Right atrium auricular region (tissue), 2 donors: ENCODE measurements around the gene ULK4. TPM values are rescaled to one million over a fixed set of nuclear protein-coding genes. Genes with fewer than 3 reads are reported as not detected.

ENCODE experiments used
- DNase-seq: peaks from one replicate; pipeline ENCODE4 v3.0.0-alpha.2; 2019; ENCODE audit warnings: low spot score
- H3K27ac ChIP-seq, 2 donors: fragments of 200-600 bp; sonication (generic); 1 replicate in 1 of 2; 2 replicates in 1 of 2; pipeline ENCODE4 v1.5.1; 2016 to 2019
- H3K27me3 ChIP-seq, 2 donors: fragments of 200-600 bp; sonication (generic); one replicate each; pipeline versions ENCODE4 v1.5.1 to v1.6.0; 2017 to 2019
- H3K36me3 ChIP-seq: fragments of 200-600 bp; sonication (generic); one replicate; pipeline ENCODE4 v1.5.1; 2016
- H3K4me1 ChIP-seq, 2 donors: fragments of 200-600 bp; sonication (generic); one replicate each; pipeline versions ENCODE4 v1.5.1 to v1.6.0; 2017 to 2019
- H3K4me3 ChIP-seq, 2 donors: fragments of 200-600 bp; sonication (generic); 1 replicate in 1 of 2; 2 replicates in 1 of 2; pipeline ENCODE4 v1.5.1; 2017 to 2019; ENCODE audit warnings: mild to moderate bottlenecking in 1 of 2, moderate library complexity in 1 of 2
- H3K9me3 ChIP-seq, 2 donors: fragments of 200-600 bp; sonication (generic); one replicate each; pipeline ENCODE4 v1.5.1; 2019
- total RNA-seq, 2 donors: library from RNA; depleted of rRNA; stranded (reverse); fragments of >200 nt; gene quantifications; one replicate each; pipeline ENCODE4 v1.1.0, GENCODE V29; 2016
- TF ChIP-seq, protein P1 (sequence below), 2 donors: fragments of 200-600 bp; sonication (generic); IDR thresholded peaks; one replicate each; pipeline ENCODE4 v1.5.1; 2019; ENCODE audit warnings: antibody characterized with exemption in 2 of 2

ULK4 gene
- total RNA-seq, 2 donors from 2014 or later: 7.1 to 10.1 TPM

GRCh38 chr3:41301548-41301947, 660.4 kb downstream of the ULK4 start:
- TF ChIP-seq, protein P1, sequence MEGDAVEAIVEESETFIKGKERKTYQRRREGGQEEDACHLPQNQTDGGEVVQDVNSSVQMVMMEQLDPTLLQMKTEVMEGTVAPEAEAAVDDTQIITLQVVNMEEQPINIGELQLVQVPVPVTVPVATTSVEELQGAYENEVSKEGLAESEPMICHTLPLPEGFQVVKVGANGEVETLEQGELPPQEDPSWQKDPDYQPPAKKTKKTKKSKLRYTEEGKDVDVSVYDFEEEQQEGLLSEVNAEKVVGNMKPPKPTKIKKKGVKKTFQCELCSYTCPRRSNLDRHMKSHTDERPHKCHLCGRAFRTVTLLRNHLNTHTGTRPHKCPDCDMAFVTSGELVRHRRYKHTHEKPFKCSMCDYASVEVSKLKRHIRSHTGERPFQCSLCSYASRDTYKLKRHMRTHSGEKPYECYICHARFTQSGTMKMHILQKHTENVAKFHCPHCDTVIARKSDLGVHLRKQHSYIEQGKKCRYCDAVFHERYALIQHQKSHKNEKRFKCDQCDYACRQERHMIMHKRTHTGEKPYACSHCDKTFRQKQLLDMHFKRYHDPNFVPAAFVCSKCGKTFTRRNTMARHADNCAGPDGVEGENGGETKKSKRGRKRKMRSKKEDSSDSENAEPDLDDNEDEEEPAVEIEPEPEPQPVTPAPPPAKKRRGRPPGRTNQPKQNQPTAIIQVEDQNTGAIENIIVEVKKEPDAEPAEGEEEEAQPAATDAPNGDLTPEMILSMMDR (IDR thresholded peaks at IDR 0.05): no peak
- Histone ChIP-seq H3K9me3 (no peaks in the 10 kb centered on the region), H3K27ac (no peak overlapping the region), H3K4me1 (peaks cover 0 to 11% of the 10 kb centered on the region in 2 donors), H3K36me3 (no peaks in the 10 kb centered on the region), H3K27me3 (no peaks in the 10 kb centered on the region), H3K4me3 (no peak overlapping the region)
- no peak for DNase-seq

GRCh38 chr3:41299036-41299435, 662.9 kb downstream of the ULK4 start:
- no peaks in the 10 kb centered on the region for H3K9me3 ChIP-seq
- TF ChIP-seq, protein P1 (IDR thresholded peaks at IDR 0.05): no peak

GRCh38 chr3:41297750-41298149, 664.2 kb downstream of the ULK4 start:
- H3K27ac ChIP-seq: no peak overlapping the region
- H3K27me3 ChIP-seq: no peaks in the 10 kb centered on the region
- TF ChIP-seq, protein P1 (IDR thresholded peaks at IDR 0.05): no peak
- DNase-seq: no peak
- H3K4me3 ChIP-seq: no peak overlapping the region
- H3K9me3 ChIP-seq: no peaks in the 10 kb centered on the region
- H3K4me1 ChIP-seq: no peaks in the 10 kb centered on the region
- no peaks in the 10 kb centered on the region for H3K36me3 ChIP-seq

More at GRCh38 chr3:41299036-41299435, 662.9 kb downstream of the ULK4 start:
- Histone ChIP-seq H3K4me3 (no peak overlapping the region), H3K36me3 (no peaks in the 10 kb centered on the region), H3K27ac (no peak overlapping the region), H3K27me3 (no peaks in the 10 kb centered on the region), H3K4me1 (peaks cover 0 to under 1% of the 10 kb centered on the region in 2 donors)
- no peak for DNase-seq

- TF ChIP-seq, protein P1 (IDR thresholded peaks at IDR 0.05): no peak
- H3K36me3 ChIP-seq: no peaks in the 10 kb centered on the region
Measured at GRCh38 chr3:41296556-41296955, 665.3 kb downstream of the ULK4 start.

DNA sequence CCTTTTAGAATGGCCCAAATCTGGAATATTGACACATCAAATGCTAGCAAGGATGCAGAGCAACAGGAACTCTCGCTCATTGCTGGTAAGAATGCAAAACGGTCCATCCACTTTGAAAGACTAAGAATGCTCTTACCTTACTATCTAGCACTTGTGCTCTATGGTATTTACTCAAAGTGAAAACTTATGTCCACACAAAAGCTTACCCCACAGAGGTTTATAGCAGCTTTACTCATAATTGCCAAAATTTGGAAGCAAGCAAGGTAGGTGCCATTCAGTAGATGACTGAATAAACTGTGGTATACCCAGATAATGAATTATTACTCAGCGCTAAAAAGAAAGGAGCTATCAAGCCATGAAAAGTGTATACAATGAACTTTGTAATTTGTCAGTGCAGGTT, 666.2 kb downstream of the ULK4 start:
- no peak for DNase-seq
- Histone ChIP-seq H3K4me3 (no peak overlapping the region), H3K36me3 (no peaks in the 10 kb centered on the region), H3K27me3 (no peaks in the 10 kb centered on the region), H3K9me3 (no peaks in the 10 kb centered on the region), H3K27ac (no peak overlapping the region), H3K4me1 (no peaks in the 10 kb centered on the region)
- TF ChIP-seq, protein P1 (IDR thresholded peaks at IDR 0.05): no peak

More at GRCh38 chr3:41296556-41296955, 665.3 kb downstream of the ULK4 start:
- DNase-seq: no peak
- Histone ChIP-seq H3K9me3 (no peaks in the 10 kb centered on the region), H3K27me3 (no peaks in the 10 kb centered on the region), H3K4me3 (no peak overlapping the region), H3K27ac (no peak overlapping the region), H3K4me1 (no peaks in the 10 kb centered on the region)

DNA sequence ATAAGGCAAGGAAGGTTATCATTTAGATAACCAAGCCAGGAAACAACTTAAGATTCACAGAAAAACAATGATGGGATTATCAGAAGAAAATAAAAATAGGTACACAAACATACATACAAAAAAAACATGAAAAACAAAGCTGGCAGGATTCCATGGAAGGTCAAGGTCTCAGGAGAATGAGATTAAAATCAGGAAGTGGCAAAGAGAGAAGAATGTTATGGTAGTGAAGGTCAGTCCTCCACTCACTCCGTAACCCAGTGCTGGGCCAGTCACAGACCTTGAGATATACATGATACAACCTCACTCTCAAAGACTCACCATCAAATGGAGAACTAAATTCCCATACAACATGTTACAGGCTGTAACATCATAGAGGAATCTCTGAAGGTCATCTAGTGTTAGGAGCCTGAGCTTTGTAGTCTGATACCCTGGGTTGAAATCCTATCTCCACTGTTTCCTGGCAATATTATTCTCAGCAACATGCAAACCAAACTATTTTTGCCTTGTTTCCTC, 668.7 kb downstream of the ULK4 start:
- no peaks in the 10 kb centered on the region for H3K4me1 ChIP-seq
- H3K27ac ChIP-seq: no peak overlapping the region
- no peak overlapping the region for H3K4me3 ChIP-seq
- no peak for DNase-seq
- TF ChIP-seq, protein P1 (IDR thresholded peaks at IDR 0.05): no peak
- no peaks in the 10 kb centered on the region for H3K9me3 ChIP-seq
- H3K36me3 ChIP-seq: no peaks in the 10 kb centered on the region
- H3K27me3 ChIP-seq: no peaks in the 10 kb centered on the region
